DMS79 (cell line): Measurements from ENCODE around the gene DPP6.

Experiments
- DNase-seq: peaks from one replicate; lab custom pipeline; 2025; lab: John Stamatoyannopoulos, UW

Gene DPP6

GRCh38 chr7:154232700-154233099, 180.5 kb downstream of the DPP6 start:
- no peak for DNase-seq

- no peak for DNase-seq
These were observed 189.8 kb downstream of the DPP6 start for GRCh38 chr7:154241988-154242387.

- DNase-seq = no peak
These were observed 190.5 kb downstream of the DPP6 start for GRCh38 chr7:154242709-154243108.

DNA sequence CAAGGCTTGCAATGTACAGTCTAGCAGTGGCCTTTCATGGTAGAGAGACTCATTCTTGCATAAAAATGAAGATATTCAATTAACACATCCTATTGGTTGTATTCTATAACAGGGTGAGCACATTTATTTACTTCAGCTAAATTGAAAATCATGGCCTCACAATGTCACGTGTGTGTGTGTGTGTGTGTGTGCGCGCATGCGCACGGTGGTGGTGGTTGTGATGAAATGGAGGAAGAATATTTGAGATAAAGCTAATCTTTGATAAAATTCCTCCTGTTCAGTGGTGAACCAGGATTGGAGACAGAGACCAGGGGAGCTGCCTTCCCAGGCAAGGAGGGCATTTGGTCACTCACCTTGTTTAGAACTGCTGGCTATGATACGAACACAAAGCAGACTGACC, 199.8 kb downstream of the DPP6 start:
- DNase-seq = no peak

DNA sequence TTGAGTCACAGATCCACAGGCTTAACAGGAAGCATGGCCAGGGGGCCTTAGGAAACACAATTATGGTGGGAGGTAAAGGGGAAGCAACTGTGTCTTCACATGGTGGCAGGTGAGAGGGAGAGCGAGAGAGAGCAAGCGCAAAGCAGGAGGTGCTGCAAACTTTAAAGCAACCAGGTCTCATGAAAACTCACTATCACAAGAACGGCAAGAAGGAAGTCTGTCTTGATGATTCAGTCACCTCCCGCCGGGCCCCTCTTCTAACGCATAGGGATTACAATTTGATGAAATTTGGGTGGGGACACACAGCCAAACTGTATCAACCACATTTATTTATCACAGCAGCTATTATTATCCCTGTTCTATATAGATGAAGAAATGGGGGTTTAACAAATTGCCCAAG, 201.6 kb downstream of the DPP6 start:
- DNase-seq = no peak

DNA sequence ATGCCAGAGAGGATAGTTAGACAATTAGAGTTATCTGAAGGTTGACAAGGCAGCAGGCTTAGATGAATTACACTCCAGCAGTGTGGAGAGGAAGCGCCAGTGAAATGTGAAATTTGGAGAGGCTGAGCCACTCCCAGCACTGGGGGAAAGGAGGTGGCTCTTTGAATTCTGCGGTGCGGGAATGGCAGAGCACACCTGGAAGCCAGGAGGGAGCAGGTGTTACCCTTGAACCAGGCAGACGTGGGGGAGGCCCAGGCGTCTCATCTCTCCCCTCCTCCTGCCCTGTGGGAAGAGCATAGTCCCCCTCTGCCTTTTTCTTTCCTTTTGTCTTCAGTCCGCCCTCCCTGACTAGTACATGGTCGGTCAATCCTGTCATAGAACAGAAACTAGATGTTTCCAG, 203.1 kb downstream of the DPP6 start:
- DNase-seq = peak; percentile 2

GRCh38 chr7:154256150-154256549, 204.0 kb downstream of the DPP6 start:
- no peak for DNase-seq

DNA sequence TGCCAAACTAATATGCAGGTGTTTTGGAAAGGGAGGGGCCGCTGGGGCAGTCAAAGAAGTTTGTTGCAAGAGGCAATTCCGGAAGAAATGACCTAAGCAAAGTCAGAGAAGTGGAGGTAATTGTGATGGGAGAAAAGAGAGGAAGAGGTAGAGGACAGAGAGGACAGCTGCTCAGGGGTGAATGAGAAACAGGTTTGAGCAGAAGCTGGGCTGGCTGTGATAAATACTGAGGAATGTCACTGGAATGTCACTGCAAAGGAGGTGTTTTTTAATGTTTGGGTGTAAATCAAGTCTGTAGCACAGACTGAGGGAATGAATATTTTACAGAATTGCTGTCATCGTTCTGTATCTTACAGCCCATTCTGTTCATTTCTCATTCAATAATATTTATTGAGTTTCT, 207.2 kb downstream of the DPP6 start:
- DNase-seq = no peak

DNA sequence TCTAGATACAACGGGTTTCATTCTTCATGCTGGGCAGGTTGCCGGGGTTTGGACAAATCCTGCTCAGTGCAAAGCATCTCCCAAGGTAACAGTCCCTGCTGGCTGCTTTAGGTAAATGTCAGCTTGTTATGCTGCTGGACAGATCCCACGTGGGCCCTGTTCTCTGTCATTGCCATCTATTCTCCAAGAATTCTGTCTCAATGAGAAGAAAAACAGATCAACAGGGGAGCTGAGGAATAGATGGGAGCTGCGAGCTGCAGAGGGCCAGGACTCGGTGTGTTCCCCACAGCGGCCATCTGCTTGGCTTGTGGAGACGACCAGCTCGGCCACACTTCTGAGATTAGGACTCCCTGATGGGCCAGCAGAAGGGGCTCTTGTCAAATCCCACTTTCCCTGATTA, 235.2 kb downstream of the DPP6 start:
- no peak for DNase-seq

DNA sequence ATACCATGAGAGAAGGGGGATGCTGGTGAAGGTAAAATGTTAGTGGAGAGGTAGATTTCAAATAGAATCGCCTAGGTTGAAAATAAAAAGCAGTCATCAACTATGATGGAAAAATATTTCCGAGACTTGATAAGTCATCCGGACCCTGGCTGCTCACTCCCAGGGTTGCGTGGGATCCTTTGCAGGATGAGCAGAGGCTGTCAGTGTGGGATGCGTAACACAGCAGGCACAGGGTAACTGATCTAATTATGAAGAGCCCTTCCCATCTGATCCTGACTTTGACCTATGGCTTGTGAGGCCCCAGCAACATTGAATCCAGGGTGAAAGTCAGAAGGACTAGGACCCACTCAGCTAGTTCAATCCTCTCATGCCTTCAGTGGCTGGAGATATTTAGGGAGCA, 236.9 kb downstream of the DPP6 start:
- no peak for DNase-seq

- no peak for DNase-seq
These were observed 244.2 kb downstream of the DPP6 start for GRCh38 chr7:154296443-154296842.

GRCh38 chr7:154299736-154300135, 247.5 kb downstream of the DPP6 start:
- DNase-seq = no peak

GRCh38 chr7:154302380-154302779, 250.2 kb downstream of the DPP6 start:
- DNase-seq = no peak

- no peak for DNase-seq
These were observed 252.0 kb downstream of the DPP6 start for GRCh38 chr7:154304231-154304630.

GRCh38 chr7:154304740-154305700, 252.8 kb downstream of the DPP6 start:
- no peak for DNase-seq

DNA sequence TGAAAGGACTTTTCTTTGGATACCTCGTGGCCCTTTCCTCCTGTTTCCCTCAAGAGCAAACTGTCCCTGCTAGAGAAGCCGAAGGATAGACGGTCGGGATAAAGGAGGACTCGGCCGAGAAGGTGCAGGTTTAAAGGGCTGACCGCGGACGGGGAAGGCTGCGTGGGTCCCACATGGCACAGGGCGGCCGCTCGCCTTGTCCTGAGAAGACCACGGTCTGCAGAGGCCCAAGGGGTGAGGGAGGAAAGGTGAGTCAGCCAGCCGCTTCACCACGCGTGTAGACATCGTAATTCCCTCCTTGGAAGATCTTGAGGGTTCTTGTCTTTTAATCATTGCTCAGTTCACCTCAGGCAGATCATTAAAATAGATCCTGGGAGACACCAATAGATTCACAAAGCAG, 253.8 kb downstream of the DPP6 start:
- DNase-seq = no peak

DNA sequence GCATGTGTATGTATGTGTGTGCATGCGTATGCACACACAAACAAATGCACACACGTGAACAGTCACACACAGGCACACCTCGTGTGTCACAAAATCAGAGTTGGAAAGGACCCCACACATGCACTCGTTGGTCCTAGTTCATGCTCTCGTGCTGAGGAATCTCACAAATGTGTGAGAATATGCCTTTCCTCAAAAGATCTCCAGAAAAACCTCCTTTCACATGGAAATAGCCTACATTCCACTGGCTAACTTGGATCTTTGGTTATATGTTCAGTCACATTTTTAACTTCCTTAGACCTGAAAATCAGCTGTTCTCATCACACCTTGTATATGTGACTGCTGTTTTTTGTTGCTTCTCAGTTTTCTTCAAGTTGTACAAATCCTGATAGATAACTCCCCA, 256.7 kb downstream of the DPP6 start:
- DNase-seq = no peak

DNA sequence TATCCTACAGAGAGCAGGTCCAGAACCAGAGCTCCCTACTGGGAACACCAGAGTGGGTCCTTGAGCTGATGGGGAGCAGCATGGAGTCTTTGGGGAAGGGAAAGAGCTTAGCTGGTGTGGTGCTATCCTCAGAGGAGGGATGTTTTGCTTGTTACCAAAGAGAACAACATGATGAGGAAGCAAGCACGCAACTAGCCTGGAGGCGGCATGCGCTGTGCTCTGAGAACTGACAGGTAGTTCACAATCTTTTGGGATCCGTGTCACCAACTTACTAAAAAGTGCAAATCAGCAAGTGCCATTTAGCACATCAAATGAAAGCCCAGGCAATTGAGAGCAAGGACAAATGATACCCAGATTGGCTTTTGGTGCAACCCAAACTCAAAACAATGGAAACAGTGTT, 257.9 kb downstream of the DPP6 start:
- no peak for DNase-seq

GRCh38 chr7:154324196-154324595, 272.0 kb downstream of the DPP6 start:
- no peak for DNase-seq

GRCh38 chr7:154326421-154326820, 274.2 kb downstream of the DPP6 start:
- no peak for DNase-seq

GRCh38 chr7:154330318-154330717, 278.1 kb downstream of the DPP6 start:
- DNase-seq = no peak

DNA sequence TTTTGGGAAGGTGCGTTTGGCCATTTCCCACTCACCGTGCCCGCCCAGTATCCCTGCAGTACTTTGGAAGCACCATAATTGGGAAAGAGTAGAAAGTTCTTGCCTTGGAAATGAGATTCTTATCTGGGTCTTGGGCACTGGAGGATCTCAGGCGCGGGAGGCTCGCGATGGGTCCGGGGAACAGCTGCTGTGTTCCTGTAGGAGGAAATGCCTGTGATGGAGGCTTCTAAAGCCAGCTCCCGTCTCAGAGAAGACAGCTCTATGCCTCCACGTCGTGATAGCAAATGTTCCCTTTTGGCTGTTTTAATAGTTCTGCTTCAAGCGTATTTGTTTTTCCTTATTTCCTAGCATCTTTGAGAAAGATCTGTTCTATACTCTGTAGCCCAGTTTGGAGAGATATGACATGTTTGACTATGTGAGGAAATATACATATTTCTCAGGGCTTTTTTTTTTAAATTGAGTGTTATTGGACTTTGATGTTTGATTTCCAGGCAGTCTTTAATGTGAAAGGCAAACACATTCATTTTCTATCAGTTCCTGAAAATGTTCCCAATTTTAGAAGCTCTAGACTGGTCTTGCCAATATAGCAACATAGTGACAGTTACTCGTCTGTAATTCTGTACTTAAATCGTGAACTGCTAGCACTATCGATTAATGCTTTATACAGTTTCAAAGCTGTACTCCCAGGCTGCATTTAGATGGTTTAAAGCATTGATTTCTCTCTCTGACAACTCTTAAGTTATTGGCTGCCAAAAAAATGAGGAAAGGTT, 280.8 kb downstream of the DPP6 start:
- no peak for DNase-seq

GRCh38 chr7:154336295-154336694, 284.1 kb downstream of the DPP6 start:
- DNase-seq = no peak
